Activated T-cell treated with anti-CD3 and anti-CD28 coated beads, Interleukin-2, amount 50 U/mL, for 24 hours (primary cell): ENCODE data around the gene FYCO1.

ENCODE experiments used
- DNase-seq: peaks from one replicate; pipeline ENCODE4 v3.0.0-alpha.2; 2020
- H3K27ac Mint-ChIP-seq: 2 replicates; pipeline ENCODE4 v1.8.0; 2020; ENCODE audit warnings: mild to moderate bottlenecking, mixed read lengths
- H3K27me3 Mint-ChIP-seq: 2 replicates; pipeline ENCODE4 v1.8.0; 2020; ENCODE audit warnings: mixed read lengths
- H3K36me3 Mint-ChIP-seq: 2 replicates; pipeline ENCODE4 v1.8.0; 2020; ENCODE audit warnings: low read depth, mixed read lengths
- H3K4me1 Mint-ChIP-seq: 2 replicates; pipeline ENCODE4 v1.8.0; 2020; ENCODE audit warnings: low read depth, mixed read lengths
- H3K4me3 Mint-ChIP-seq: 2 replicates; pipeline ENCODE4 v1.8.0; 2020; ENCODE audit warnings: mild to moderate bottlenecking, moderate library complexity, mixed read lengths
- H3K9me3 Mint-ChIP-seq: 2 replicates; pipeline ENCODE4 v1.8.0; 2020; ENCODE audit warnings: mixed read lengths

Gene FYCO1

DNA sequence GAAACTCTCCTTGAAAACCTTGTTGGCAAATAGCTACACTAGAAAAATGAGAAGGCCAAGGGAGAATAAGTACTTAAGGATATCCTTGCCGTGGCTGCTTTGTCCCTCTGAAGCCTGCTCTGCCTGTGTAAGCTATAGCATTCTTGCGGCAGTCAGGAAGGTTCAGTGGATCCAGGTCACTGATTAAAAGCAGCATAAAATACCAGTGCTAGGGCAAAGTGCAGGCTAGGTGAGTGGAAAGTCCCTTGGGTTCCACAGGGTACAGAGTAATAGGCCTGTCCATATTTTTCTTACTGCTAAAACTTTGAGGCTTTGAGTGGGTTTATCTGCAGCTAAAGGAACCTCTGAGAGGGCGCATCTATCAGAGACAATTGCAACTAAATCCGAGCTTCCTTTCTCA lies 42.1 kb downstream of the FYCO1 start:
- no peak for DNase-seq
- Mint-ChIP-seq H3K27ac (no peak overlapping the region), H3K36me3 (peaks cover 95% of the 10 kb centered on the region), H3K4me1 (peaks cover 44% of the 10 kb centered on the region), H3K27me3 (no peaks in the 10 kb centered on the region), H3K4me3 (no peak overlapping the region), H3K9me3 (no peaks in the 10 kb centered on the region)

DNA sequence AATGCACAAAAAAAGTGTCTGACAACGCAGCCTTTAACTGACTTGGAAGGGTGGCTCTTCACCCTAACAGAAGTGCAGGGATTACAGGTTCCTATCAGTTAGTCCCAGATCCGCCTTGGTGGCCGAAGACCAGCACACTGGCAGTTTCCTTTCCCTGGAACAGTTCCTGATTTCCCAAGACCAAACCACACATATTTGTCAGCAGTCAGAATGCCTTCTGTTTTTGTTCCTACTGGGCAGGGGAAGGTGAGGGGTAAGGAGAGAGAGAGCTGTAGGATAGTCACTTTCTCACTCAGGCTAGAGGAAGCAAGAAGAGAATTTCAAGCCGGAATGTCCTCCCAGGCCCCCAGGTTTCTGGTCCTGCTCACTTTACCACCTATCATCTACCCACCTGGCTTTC lies 43.2 kb downstream of the FYCO1 start:
- Mint-ChIP-seq H3K9me3 (no peaks in the 10 kb centered on the region), H3K27ac (no peak overlapping the region), H3K4me3 (no peak overlapping the region), H3K4me1 (peaks cover 55% of the 10 kb centered on the region), H3K27me3 (no peaks in the 10 kb centered on the region), H3K36me3 (peaks cover 95% of the 10 kb centered on the region)
- DNase-seq: no peak

DNA sequence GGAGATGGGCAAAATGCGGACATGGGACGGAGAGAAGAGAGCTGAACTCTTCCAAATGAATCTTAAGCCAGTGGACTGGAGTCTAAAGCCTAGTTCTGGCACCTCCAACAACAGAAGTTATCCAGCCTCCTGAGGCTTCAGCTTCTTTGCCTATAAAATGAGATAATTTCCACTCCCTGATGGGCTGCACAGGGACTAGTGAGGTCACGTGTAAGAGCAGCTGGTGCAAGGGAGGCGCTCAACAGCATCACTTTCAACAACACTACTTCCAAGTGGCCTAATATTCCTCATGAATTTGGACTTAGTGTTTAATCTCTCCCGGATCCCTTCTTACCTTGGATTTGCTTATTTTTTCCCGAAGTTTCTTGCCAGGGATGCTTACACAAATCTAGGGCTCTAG lies 43.7 kb downstream of the FYCO1 start:
- peaks cover 95% of the 10 kb centered on the region for H3K36me3 Mint-ChIP-seq
- H3K4me1 Mint-ChIP-seq: peaks cover 60% of the 10 kb centered on the region

DNA sequence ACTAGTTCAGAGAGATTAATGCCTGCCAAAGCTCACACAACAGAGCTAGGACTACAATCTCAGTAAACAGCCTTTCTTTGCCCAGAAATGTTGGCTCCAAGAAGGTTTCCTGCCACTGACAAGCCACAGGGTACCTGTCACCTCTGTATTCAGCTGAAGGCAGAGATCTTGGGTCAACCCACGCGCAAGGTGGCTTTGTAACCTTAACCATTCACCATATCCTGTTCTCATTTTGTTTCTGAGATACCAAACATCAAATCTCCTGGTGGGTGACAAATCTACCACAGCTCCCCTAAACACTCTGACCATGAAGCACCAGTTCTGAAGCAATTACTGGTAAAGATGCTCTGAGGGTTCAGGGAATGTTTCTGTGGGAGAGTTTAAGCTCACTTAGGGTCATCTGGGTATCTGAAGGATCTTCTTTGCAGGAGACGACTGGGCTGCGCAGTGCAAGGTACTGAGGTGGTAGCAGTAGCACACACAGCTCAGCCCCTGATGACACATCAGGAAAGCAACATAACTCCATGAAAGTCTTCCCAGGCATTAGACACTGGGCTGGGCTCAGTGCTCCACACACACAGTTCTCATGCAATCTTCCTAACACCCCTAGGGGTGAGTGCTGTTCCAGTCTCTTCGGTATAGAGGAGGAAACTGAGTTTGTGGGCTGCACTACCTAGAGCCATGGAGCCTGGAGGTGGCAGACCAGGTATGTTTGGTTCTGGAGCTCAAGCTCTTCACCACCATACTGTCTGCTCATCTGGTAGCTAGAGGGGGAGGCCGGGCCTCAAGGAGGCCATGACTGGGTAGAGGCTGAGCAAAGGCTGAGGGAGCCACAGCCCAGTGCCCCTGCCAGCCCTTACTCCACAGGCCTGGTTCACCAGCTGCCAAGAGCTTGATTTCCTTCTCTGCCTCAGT lies 44.7 kb downstream of the FYCO1 start:
- H3K9me3 Mint-ChIP-seq: no peaks in the 10 kb centered on the region
- DNase-seq: peak; percentile 52
- peaks cover 98% of the 10 kb centered on the region for H3K36me3 Mint-ChIP-seq
- peak overlapping the region; percentile 58 for H3K27ac Mint-ChIP-seq
- peaks cover 70% of the 10 kb centered on the region for H3K4me1 Mint-ChIP-seq
- H3K27me3 Mint-ChIP-seq: no peaks in the 10 kb centered on the region
- no peak overlapping the region for H3K4me3 Mint-ChIP-seq

More for the DNA sequence above, 43.7 kb downstream of the FYCO1 start:
- DNase-seq: no peak
- H3K27me3 Mint-ChIP-seq: no peaks in the 10 kb centered on the region
- H3K27ac Mint-ChIP-seq: no peak overlapping the region
- no peaks in the 10 kb centered on the region for H3K9me3 Mint-ChIP-seq
- H3K4me3 Mint-ChIP-seq: no peak overlapping the region

DNA sequence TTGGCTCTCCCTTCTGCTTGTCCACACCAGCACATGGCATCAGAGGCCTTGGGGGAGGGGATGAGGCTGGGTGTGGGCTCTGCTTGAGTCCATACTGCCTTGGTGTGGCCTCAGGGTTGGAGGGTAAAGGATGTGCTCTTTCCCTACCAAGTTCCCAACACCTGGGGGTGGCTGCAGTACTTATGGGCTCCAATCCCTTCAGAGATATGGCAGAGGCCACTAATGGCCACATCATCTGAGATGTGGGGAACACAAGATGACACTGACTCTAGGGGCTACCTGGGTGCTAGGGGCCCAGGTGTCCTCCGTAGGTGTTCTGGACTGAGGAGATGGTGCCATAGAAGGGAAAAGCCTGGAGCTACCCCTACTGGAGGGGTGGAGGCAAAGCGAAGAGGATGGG lies 45.5 kb downstream of the FYCO1 start:
- Mint-ChIP-seq H3K4me1 (peaks cover 78% of the 10 kb centered on the region), H3K4me3 (no peak overlapping the region), H3K9me3 (no peaks in the 10 kb centered on the region), H3K36me3 (peaks cover 98% of the 10 kb centered on the region), H3K27ac (peak overlapping the region; percentile 8), H3K27me3 (peaks cover 3% of the 10 kb centered on the region)
- no peak for DNase-seq

DNA sequence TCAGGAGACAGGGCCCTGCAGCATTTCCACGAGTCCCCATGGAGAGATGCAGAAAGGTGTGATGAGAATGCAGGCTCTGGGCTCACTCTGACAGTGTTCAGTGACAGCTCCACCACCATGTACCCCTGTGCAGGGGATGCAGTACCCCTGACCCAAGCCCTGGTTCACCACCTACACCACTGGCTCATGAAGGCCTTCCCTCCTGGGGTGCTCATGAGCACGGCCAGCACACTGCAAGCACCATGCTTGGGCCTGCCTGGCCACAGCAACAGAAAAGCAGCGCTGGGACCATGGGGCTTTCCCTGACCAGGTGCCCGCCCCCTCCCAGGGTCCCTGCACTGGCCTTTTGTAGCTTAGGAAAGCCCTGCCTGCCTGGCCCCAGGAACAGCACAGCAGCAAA lies 46.2 kb downstream of the FYCO1 start:
- no peak overlapping the region for H3K4me3 Mint-ChIP-seq
- H3K4me1 Mint-ChIP-seq: peaks cover 85% of the 10 kb centered on the region
- DNase-seq: no peak
- peaks cover 98% of the 10 kb centered on the region for H3K36me3 Mint-ChIP-seq
- peaks cover 7% of the 10 kb centered on the region for H3K27me3 Mint-ChIP-seq
- H3K9me3 Mint-ChIP-seq: no peaks in the 10 kb centered on the region
- H3K27ac Mint-ChIP-seq: peak overlapping the region; percentile 0

DNA sequence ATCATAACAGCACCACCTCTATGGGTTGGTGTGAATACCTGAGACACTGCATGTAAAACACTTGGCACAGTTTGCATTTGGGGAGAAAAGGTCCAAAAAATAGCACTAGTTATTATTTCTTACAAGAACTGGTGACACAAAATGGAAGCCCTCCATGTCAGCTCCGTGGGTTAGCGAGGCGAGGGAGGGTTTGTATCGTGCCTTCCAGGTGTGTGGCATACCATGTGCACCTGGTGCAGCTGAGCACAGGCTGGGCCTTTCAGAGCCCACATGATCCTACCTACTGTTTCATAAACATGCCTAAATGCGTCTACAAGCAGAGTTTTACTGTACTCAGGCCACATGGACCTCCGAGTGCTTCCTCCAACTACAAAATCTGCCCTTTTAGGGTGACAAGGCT lies 46.7 kb downstream of the FYCO1 start:
- Mint-ChIP-seq H3K36me3 (peaks cover 92% of the 10 kb centered on the region), H3K4me3 (no peak overlapping the region)

DNA sequence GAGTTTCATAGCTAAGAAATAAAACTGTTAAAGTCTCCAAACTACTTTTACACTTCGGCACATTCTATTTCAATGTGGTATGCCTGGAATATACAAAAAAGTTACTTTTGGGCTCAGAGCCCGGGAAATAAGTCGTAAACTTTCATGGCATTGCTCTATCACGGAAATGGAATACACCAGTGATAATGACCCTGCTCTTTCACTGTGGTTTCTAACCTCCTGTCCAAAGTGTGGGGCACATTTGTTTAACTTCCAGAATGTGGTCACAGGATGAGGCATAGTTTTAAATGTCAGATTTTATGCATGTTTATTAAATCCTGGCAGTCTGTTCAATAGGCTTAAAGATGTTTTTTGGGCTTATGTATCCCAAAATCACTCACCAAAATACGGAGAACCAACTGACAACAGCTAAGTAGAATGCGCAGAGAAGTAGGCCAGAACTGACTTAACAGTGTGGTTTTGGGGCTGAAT lies 47.3 kb downstream of the FYCO1 start:
- DNase-seq: no peak
- Mint-ChIP-seq H3K27ac (peak overlapping the region; percentile 18), H3K4me3 (no peak overlapping the region), H3K9me3 (no peaks in the 10 kb centered on the region), H3K27me3 (peaks cover 7% of the 10 kb centered on the region), H3K4me1 (peaks cover 91% of the 10 kb centered on the region), H3K36me3 (peaks cover 87% of the 10 kb centered on the region)

More for the DNA sequence above, 46.7 kb downstream of the FYCO1 start:
- H3K27me3 Mint-ChIP-seq: peaks cover 7% of the 10 kb centered on the region
- DNase-seq: no peak
- H3K4me1 Mint-ChIP-seq: peaks cover 88% of the 10 kb centered on the region
- no peak overlapping the region for H3K27ac Mint-ChIP-seq
- no peaks in the 10 kb centered on the region for H3K9me3 Mint-ChIP-seq

DNA sequence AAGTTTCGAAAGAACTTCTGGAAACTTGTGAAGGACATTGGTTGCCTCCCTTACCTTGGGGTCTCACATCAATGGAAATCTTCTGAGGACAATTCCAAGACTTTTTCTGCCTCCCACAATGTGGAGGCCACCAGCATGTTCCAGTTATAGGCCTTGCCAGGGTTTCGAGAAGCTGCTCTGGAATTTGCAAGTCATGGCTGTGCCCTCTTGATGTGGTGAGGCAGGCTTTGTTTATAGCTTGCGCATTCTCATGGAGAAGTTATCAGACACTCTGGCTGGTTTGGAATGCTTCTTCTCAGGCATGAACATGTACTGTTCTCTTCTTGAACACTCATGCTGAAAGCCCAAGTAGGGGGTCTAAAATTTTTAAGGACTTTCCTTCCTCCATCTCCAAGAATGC lies 48.3 kb downstream of the FYCO1 start:
- no peak for DNase-seq
- Mint-ChIP-seq H3K9me3 (no peaks in the 10 kb centered on the region), H3K4me3 (no peak overlapping the region), H3K27ac (no peak overlapping the region), H3K36me3 (peaks cover 77% of the 10 kb centered on the region), H3K27me3 (peaks cover 7% of the 10 kb centered on the region), H3K4me1 (peaks cover 97% of the 10 kb centered on the region)

DNA sequence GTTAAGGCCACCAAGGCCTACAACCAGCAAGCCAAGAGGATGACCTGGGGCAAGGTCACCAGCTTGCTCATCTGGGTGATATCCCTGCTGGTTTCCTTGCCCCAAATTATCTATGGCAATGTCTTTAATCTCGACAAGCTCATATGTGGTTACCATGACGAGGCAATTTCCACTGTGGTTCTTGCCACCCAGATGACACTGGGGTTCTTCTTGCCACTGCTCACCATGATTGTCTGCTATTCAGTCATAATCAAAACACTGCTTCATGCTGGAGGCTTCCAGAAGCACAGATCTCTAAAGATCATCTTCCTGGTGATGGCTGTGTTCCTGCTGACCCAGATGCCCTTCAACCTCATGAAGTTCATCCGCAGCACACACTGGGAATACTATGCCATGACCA lies 48.7 kb downstream of the FYCO1 start:
- Mint-ChIP-seq H3K36me3 (peaks cover 72% of the 10 kb centered on the region), H3K4me1 (peaks cover 97% of the 10 kb centered on the region), H3K27ac (peak overlapping the region; percentile 61), H3K27me3 (peaks cover 7% of the 10 kb centered on the region), H3K9me3 (no peaks in the 10 kb centered on the region), H3K4me3 (no peak overlapping the region)
- no peak for DNase-seq

DNA sequence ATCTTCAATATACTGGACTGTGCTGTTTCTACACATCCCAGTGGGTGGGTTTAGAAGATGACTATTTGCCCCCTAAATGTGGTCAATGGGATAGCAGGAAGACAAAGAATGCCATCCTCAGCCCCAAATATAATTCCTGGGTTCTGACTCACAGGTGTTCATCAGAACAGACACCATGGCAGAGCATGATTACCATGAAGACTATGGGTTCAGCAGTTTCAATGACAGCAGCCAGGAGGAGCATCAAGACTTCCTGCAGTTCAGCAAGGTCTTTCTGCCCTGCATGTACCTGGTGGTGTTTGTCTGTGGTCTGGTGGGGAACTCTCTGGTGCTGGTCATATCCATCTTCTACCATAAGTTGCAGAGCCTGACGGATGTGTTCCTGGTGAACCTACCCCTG lies 49.3 kb downstream of the FYCO1 start:
- peaks cover 94% of the 10 kb centered on the region for H3K4me1 Mint-ChIP-seq
- H3K9me3 Mint-ChIP-seq: no peaks in the 10 kb centered on the region
- no peak overlapping the region for H3K4me3 Mint-ChIP-seq
- H3K27me3 Mint-ChIP-seq: peaks cover 7% of the 10 kb centered on the region
- DNase-seq: no peak
- peaks cover 68% of the 10 kb centered on the region for H3K36me3 Mint-ChIP-seq
- H3K27ac Mint-ChIP-seq: no peak overlapping the region

DNA sequence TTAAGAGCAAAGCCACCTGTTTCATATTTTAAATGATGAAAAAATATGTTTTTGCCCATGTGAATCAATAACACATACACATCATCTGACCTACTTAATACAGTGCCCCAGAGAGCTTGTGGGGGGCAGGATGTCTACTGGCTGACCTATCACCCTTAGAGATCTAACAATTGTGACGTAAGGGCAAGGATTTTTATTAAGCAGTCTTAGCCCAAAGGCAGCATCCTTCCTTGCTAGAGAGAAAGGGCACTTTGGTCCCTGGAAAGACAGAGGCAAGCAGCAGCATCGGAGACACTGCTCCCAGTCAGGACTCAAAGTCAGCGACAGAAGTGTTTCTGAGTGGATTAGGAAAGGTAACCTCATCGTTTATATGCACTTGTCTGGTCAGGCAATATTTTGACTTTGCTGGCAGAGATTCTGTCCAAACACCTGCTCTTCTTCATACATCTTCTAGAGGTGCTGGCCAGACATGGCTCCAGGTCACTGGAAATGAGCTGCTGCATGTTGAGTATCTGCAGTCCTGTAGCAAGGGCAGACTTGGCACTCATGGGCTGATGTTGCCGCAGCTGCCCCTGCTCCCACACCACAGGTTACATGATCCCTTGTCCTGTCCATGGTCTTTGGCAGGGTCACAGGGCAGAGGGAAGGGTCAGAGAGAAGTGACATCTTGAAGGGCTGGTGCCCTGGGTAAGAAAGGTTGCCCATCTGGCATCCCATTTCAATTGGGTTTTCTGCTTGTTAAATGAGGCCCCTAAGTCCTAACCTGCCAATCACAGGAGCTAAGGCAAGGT lies 50.6 kb downstream of the FYCO1 start:
- H3K9me3 Mint-ChIP-seq: no peaks in the 10 kb centered on the region
- H3K27me3 Mint-ChIP-seq: peaks cover 16% of the 10 kb centered on the region
- H3K36me3 Mint-ChIP-seq: peaks cover 68% of the 10 kb centered on the region
- peak overlapping the region; percentile 45 for H3K27ac Mint-ChIP-seq
- peak; percentile 31 for DNase-seq
- H3K4me3 Mint-ChIP-seq: peak overlapping the region; percentile 27
- peaks cover 82% of the 10 kb centered on the region for H3K4me1 Mint-ChIP-seq

DNA sequence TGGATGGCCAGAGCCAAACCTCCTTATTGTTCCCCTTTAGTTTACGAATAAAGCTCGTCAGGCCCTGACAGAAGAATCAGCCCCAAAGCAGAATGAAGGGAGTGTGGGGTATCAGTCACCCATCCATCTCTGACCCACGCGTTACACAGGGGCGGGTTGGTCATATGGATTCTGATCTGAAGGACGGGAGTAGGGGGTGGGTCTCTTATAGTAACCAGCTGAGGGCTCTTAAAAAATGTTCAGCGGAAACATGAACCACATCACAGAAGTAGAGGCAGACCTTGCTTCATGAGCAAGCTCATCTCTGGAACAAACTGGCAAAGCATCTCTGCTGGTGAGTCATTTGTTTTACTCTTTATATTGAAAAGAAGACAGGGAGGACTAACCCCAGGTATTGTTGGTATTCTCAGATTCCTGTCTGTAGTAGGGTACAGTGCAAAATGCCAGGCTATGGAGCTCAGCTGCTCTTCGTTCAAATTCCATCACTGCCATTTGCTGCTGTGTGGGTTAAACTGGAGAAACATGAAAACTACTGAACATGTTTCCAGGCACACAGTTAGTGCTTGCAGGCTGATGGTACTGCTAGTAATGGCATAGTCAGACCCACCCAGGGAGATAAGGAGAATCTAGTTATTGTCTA lies 52.3 kb downstream of the FYCO1 start, which contains the start of gene CXCR6:
Gene CXCR6 (plus strand): TSS at position 258 of the 640 bp plus-strand sequence. CDS start 3,018 bp downstream, outside the sequence.
- peaks cover 54% of the 10 kb centered on the region for H3K36me3 Mint-ChIP-seq
- H3K9me3 Mint-ChIP-seq: no peaks in the 10 kb centered on the region
- H3K27ac Mint-ChIP-seq: peak within 1 kb of the TSS; percentile 84
- peaks cover 77% of the 10 kb centered on the region for H3K4me1 Mint-ChIP-seq
- peak; percentile 60 for DNase-seq
- H3K27me3 Mint-ChIP-seq: peaks cover 16% of the 10 kb centered on the region
- peak within 1 kb of the TSS; percentile 59 for H3K4me3 Mint-ChIP-seq

DNA sequence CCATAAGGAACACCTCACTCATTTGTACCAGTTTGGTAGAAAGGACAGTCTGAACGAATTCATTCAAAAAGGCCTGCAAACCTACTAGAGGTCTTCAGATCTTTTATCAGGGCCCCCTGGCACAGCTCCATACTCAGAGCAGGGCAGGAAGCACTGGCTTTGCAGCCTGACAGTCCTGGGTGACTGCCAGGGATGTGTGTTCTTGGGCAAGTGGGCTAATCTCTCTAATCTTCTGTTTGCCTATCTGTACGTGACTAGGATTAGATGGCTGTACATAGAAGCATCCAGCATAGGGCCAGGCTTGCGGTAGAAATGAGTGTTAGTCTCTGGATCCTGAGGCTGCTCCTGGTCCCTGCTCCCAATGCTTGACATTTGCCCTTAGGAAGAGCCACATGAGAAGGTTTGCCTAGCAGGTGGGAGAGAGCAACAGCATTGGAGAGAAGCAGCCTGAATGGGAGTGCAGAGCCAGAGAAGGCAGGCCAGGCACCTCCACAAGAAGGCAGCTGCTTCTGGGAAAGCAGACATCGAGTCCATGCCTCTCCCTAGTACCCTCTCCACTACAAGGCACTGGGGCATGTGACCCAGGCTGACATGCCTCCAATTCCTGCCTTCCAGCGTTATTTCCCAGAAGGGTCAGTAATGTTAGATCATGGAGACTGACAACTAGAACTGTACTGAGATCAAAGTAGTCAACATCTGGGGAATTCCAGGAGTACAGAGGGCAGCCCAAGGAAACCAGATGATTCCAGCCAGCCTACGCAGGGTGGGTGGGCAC lies 53.4 kb downstream of the FYCO1 start:
- Mint-ChIP-seq H3K36me3 (peaks cover 51% of the 10 kb centered on the region), H3K9me3 (no peaks in the 10 kb centered on the region), H3K27ac (peak overlapping the region; percentile 44), H3K4me3 (no peak overlapping the region), H3K4me1 (peaks cover 66% of the 10 kb centered on the region), H3K27me3 (peaks cover 16% of the 10 kb centered on the region)
- peak; percentile 42 for DNase-seq
